ENCODE data around the gene GRM2.

The GRM2 gene

DNA sequence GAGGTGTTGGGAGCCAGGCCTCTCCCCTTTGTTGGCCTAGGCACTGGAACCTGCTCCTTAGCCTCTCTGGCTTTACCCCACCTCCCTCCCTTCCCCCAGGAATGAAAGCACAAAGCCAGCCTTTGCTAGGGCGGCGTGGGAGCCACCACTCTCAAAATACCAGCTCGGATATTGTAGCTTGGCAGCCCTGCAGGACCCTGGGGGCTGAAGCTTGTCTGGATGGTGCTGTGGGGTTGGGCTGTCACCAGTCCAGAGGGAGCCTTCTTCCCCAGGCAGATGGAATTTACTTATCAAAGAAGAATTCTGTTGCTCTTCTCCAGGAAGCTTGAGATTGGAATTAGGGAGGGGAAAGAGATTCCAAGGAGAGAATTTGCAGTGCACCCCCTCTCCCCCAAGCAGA is 14.9 kb upstream of the GRM2 start:
- TF ChIP-seq, protein P1, sequence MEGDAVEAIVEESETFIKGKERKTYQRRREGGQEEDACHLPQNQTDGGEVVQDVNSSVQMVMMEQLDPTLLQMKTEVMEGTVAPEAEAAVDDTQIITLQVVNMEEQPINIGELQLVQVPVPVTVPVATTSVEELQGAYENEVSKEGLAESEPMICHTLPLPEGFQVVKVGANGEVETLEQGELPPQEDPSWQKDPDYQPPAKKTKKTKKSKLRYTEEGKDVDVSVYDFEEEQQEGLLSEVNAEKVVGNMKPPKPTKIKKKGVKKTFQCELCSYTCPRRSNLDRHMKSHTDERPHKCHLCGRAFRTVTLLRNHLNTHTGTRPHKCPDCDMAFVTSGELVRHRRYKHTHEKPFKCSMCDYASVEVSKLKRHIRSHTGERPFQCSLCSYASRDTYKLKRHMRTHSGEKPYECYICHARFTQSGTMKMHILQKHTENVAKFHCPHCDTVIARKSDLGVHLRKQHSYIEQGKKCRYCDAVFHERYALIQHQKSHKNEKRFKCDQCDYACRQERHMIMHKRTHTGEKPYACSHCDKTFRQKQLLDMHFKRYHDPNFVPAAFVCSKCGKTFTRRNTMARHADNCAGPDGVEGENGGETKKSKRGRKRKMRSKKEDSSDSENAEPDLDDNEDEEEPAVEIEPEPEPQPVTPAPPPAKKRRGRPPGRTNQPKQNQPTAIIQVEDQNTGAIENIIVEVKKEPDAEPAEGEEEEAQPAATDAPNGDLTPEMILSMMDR (IDR thresholded peaks at IDR 0.05; ENCODE audit: control insufficient read depth, extremely low read depth, insufficient read depth): no peak
- DNase-seq (ENCODE audit: low read depth): no peak
- H3K4me3 ChIP-seq (ENCODE audit: low read depth, low read length): no peak overlapping the region

DNA sequence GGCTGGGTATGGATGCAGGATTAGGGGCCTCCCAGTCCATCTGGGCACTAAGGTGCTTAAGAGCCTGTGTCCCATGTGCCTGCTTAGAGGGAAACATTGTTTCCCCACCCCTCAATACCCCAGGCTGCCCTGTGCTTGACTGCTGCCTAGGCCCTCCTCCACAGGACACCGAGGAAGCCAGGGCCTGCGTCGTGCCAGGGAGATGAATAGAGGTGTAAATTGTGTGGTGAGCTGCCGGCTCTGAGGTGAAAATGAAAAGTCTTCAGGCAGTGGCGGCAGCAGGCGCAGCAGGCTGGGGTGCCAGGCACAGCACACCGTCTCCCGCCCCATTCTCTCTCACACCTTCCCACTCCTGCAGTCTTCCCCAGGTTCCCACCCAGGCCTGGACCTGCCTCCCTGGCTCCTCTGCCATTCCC is 13.9 kb upstream of the GRM2 start:
- TF ChIP-seq, protein P1 (IDR thresholded peaks at IDR 0.05; ENCODE audit: control insufficient read depth, extremely low read depth, insufficient read depth): no peak
- no peak for DNase-seq (ENCODE audit: low read depth)

DNA sequence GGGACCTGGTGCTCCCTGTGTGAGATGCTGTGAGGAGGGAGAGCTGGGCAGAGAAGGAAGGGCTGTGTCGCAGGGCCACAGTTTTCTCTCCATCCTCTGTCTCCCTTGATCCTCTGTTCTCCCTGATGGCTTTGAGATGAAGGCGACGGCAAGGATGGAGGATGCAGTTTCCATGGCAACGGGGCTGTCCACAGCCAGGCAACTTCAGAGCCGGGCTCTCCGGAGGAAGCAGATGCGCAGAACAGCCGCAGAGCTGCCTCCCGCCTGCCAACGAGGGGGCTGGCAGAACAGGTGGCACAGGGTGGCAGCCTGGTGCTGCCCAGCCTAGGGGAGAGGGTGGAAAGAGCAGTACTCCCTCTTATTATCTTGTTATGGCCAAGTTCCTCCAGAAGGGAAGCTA is 9.9 kb upstream of the GRM2 start:
- no peak for DNase-seq (ENCODE audit: low read depth)
- TF ChIP-seq, protein P1 (IDR thresholded peaks at IDR 0.05; ENCODE audit: control insufficient read depth, extremely low read depth, insufficient read depth): no peak
- no peak overlapping the region for H3K4me3 ChIP-seq (ENCODE audit: low read depth, low read length)

More for the DNA sequence above, 13.9 kb upstream of the GRM2 start:
- no peak overlapping the region for H3K4me3 ChIP-seq (ENCODE audit: low read depth, low read length)

DNA sequence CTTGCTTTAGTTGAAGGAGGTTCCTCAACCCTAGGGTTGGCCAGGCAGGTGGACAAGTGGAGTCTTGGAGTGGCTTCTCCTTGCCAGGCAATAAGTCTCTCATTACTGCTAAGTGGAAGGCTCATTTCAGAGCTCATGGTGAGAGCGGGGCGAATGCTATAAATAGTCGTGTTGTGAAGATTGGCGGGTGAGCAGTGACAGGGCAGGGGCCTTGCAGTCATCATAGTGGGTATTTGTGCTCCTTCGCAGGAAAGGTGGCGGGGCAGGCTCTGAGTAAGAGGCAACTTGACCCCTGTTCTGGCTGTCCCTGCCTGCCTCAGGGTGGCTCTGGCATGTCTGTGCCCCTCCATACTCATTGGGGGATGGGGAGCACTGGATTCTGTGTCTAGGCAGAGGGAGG is 8.7 kb upstream of the GRM2 start:
- no peak overlapping the region for H3K4me3 ChIP-seq (ENCODE audit: low read depth, low read length)
- TF ChIP-seq, protein P1 (IDR thresholded peaks at IDR 0.05; ENCODE audit: control insufficient read depth, extremely low read depth, insufficient read depth): no peak
- no peak for DNase-seq (ENCODE audit: low read depth)

DNA sequence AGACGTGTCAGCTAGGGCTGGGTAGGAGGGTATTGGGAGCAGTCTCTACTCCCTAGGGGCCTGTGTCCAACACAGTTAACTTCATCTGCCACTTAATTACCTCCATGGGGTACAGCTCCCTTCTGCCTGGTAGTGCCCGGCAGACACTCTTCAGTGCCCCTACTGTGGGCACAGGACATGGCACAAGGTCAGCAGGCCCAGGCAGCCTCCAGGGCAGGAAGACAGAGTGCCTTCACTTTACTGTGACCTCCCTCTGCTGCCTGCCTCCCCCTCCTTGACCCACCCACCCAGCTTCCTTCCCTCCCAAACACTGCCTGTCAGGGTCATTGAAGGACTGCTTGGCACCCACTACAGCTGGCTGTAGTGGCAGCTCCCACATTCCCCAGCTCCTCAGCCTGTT is 6.5 kb upstream of the GRM2 start:
- TF ChIP-seq, protein P1 (IDR thresholded peaks at IDR 0.05; ENCODE audit: control insufficient read depth, extremely low read depth, insufficient read depth): no peak
- no peak for DNase-seq (ENCODE audit: low read depth)
- H3K4me3 ChIP-seq (ENCODE audit: low read depth, low read length): no peak overlapping the region

DNA sequence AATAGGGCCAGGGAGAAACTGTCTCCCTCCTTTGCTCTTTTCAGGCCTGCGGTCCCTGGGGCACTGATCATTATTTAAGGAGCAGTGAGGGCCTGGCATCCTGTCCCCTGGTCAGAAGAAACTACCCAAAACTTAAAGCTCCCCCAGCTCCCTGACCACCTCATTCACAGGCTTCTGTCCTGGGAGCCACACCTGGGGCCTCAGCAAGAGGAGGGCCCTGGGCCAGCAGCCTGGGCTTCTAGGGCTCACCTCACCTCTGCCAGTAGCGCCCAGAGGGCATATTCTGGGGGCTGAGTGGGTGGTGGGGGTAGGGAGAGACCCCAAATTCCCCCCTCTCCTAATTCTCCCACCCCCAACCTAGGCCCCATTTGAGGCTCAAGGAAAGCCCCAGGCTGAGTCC is 4.7 kb upstream of the GRM2 start:
- no peak for DNase-seq (ENCODE audit: low read depth)
- TF ChIP-seq, protein P1 (IDR thresholded peaks at IDR 0.05; ENCODE audit: control insufficient read depth, extremely low read depth, insufficient read depth): no peak
- H3K4me3 ChIP-seq (ENCODE audit: low read depth, low read length): no peak overlapping the region

DNA sequence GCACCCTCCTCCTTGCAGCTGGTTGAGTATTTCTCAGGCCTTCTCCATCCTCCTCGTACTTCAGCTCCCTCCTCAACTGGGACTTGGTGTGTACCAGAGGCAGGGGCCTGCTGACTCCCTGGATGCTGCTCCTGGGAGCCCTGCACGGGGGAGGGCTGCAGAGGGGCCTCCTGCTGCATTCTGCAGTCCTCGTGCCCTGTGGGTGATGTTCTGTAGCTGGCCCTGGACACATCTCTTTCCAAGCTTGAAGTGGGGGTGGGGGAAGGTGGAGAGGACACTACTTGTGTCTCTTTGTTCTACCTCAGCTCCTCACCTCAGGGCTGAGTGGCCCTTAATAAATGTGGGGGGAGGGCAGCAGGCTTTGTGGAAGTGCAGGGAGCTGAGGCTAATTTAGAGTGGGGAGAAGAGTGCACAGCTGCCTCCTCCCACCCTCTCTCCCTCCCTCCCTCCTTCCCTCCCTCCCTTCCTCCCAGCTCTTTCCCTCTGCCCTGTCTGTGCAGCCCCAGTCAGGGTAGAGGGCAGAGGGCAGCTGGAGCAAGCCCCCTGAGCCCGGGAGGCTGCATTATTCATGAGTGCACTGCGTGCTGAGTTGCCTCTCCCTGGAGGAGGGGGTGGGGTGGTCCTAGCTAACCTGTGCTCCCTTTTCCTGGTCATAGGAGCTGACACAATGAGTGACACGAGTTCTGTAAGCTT is 3.7 kb upstream of the GRM2 start:
- TF ChIP-seq, protein P1 (IDR thresholded peaks at IDR 0.05; ENCODE audit: control insufficient read depth, extremely low read depth, insufficient read depth): no peak
- no peak for DNase-seq (ENCODE audit: low read depth)
- H3K4me3 ChIP-seq (ENCODE audit: low read depth, low read length): no peak overlapping the region
